NCI-H146 treated with DMSO at 0.1 percent for 48 hours (cell line): ENCODE data around the gene RPL26.
A peak's percentile ranks its signal among the peaks of the same experiment; 100 is the strongest.

Source experiments
- DNase-seq: peaks from one replicate; lab custom pipeline; 2025; ENCODE audit not compliant: unreplicated experiment; lab: John Stamatoyannopoulos, UW

The RPL26 gene

GRCh38 chr17:8383143-8383822 is at the start of gene RPL26:
RPL26 (minus strand) TSS chr17:8383193; CDS start chr17:8382310, 883 bp downstream.
- peak; percentile 97 for DNase-seq

DNA sequence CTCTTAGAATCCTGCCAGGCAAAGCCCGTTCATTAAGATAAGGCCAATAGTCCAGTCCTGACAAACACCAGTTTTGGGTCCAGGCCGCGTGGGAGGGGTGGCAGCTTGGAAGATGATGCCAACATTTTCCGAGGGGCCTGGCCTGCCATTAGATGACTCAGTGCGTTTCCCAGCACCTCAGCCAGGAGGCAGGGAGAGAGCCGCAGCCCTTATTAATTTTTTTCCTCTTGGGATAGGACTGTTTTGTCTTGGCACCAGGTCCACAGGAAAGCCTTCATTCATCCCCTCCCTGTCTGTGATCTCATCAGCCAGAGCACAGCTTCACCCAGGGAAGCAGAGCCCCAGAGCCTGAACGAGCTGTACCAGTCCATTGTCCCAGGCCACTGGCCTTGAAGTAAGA is 48.0 kb upstream of the RPL26 start:
- no peak for DNase-seq

- no peak for DNase-seq
Observed at GRCh38 chr17:8426802-8427201, 43.8 kb upstream of the RPL26 start.

DNA sequence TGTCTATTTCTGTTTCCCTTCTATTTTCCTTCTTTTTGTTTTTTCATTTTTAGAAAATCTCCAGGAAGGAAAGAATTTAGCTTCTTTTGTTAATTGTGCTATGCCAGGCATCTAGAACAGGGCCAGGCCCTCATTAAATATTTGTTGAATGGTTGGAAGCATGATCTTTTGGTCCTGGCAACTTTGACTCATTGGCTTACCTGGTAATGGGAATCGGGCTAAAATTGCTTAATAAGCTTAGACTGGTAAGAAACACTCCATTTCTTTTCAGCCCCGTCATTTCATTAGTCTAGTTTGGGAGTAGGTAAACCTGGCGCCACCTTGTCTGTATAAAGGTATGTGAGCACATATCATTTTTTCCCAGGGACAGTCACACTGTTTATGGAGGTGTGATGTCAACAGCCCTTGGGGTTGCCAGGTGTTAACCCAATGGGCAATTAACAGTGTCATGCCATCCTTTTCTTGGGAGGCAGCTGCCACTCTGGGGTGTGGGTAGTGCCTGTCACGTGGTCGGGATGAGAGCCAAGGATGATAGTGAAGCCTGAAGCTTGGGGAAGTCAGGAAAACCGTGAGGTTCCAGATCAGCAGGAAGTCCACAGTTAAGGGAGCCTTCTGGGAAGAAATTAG is 43.2 kb upstream of the RPL26 start:
- no peak for DNase-seq

DNA sequence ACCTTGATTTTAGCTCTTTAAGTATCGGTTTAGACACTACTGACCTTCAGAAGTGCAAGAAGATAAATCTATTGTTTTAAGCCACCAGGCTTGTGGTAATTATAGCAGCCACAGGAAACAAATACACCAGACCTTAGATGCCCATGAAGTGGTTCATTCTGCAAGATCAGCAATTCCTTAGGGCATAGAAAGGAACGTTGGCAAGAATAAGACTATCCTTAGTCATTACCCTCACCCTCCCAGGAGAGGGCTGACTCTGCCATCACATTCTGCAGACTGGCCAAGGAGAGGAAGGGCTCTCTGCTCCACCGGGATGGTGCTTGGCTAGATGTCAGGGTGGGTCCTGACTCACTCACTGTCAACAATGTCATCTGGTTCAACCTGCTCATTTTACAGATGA is 38.6 kb upstream of the RPL26 start:
- DNase-seq, result no peak

DNA sequence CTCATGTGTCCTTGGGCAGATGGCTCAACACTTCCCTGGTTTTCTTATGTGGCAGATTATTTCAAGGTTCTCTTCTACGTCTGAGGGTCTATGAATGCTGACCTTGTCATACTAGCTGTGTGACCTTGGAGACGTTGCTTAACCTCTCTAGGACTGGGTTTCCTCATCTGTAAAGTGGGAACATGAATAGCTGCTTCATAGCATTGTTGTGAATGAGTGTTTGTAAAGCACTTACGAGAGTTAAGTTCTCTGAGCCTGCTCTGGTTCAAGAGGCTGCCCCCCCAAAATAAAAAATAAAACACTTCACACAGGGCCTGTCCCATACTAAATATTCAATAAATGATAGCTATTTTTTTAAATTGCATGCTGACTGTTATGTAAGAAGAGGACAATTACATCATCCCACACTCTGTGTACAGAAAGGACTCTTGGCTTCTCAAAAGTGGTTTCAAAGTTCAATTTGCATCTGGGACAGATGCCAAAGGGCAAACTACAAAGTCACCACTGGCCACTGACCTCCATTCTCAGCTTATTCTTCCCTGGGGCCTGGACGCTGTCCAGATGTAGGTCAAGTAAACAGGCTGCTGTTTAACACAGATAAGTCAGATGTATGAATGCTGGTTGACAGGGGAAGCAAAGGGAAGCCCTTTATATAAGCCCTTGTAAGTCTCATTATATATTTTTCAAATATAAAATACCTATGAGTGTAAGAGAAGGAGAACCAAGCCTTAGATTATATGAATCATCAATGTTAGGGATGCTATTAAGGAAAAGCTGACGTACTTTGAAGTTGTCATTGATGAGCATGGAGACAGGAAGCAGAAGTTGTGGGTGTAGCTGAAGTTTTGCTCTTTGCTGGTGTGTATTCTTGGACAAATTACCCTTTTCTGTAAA is 37.3 kb upstream of the RPL26 start:
- DNase-seq, result no peak

- DNase-seq, result no peak
Observed at GRCh38 chr17:8419305-8419704, 36.3 kb upstream of the RPL26 start.

- no peak for DNase-seq
Observed at GRCh38 chr17:8418471-8418870, 35.5 kb upstream of the RPL26 start.

- no peak for DNase-seq
Observed at GRCh38 chr17:8417806-8418205, 34.8 kb upstream of the RPL26 start.

DNA sequence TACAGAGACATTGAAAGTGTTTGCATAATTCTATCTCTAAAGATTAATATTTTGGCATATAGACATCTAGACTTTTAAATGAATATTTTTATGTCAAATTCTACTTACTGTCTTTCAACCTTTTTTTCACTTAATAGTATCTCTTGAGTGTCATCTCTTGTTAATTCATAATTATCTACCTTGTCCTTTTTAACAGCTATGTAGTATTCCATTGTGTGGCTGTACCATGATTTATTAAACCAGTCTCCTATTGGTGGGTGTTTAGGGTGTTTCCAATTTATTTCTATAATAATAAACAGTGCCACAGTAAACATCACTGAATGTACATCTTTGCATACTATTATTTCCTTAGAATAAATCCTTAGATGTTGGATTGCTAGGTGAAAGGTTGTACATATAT is 30.9 kb upstream of the RPL26 start:
- DNase-seq, result no peak

DNA sequence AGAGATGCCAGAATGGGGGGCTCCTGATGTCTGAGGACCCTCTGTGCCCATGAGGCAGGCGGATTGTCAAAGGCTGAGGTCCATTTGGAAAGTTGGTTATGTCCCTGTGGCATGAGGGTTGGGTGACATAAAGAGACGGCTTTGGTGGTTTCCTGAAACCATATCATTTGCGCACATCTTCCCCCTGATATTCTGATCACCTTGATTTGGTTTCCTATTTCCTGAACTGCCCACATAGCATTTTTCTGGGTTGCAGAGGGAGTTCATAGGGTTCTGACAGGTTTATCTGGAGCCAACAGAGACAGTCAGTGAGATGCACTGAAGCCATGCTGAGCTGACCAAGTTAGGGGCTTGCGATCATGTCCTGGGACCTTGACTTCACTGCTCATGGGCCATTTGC is 30.3 kb upstream of the RPL26 start:
- no peak for DNase-seq

DNA sequence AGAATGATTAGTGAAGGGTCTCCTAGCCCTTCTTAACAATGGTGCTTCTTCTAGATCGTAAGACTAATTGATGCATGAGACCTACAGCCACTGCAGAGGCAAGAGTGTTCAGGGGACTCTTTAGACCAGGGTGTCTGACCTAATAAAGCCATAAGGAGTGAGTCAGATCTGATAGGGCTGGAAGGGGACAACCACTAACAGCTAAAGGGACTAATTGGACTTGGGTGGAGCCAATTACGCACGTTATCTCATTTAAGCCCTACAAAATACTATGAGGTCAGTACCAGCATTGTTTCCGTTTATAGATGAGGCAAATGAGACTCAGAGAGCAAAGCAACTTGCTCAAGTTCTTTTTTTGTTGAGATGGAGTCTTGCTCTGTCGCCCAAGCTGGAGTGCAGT is 29.1 kb upstream of the RPL26 start:
- DNase-seq, result no peak

DNA sequence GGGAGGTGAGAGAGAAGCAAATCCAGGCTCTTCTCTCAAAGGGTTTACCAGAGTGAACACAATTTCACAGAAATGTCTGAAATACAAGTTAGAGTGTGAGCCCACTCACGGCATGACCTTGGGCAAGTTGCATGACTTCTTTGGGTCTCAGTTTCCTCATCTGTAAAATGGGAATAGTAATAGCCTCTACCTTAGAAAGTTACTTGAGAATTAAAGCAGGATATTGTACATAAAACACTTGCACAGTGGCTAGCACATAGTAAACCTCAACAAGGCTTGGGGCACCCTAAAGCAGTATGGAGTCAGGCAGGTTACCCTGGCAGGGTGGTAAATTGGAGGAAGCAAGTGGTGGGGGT is 27.9 kb upstream of the RPL26 start:
- DNase-seq, result no peak

- DNase-seq, result peak; percentile 77
Observed at GRCh38 chr17:8409966-8410882, 27.2 kb upstream of the RPL26 start.

DNA sequence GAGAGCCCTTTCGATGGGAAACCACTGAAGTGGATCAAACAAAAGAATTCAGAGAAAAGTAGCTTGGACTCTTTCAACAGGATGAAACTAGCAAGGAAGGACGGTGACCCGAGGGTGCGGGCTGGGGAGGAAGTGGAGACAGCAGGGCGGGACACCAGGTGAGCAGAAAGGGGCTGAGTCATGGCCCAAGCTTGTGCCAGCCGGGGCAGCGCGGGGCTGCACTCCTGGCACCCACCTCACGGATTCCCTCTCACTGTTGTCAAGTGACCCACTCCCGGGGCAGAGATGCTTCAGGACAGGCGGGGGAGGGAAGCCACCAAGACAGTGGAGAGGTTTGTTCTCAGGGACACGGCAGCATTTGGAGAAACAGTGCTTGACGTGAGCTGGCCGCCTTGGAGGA is 25.4 kb upstream of the RPL26 start:
- no peak for DNase-seq

GRCh38 chr17:8406174-8406573 is 23.2 kb upstream of the RPL26 start:
- DNase-seq, result no peak

DNA sequence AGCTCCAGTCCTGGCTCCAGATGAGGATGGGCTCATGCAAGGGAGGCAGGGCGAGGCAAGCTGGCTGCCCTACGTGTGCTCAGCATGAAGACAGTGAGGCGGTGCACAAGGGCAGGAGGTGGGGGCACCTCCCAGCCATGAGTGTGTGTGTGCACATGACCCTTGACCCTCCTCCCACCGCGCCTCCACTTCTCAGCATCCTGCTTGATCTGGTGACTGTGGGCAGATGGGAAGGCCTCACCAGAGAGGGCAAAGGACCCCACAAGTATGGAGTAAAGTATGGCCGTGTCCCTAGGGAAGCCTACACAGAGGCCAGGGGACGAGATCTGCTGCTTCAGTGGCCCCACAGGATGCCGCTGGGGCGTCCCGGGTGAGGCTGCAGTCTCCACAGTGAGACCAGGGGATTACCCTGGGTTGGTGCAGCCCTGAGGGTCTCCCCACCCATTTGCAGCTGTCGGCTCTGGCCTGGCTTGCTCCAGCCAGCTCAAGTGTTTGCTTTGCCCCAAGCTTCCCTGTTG is 22.6 kb upstream of the RPL26 start:
- DNase-seq, result no peak

GRCh38 chr17:8402921-8403536 is 20.0 kb upstream of the RPL26 start:
- DNase-seq, result no peak

- DNase-seq, result no peak
Observed at GRCh38 chr17:8401107-8401506, 18.1 kb upstream of the RPL26 start.

DNA sequence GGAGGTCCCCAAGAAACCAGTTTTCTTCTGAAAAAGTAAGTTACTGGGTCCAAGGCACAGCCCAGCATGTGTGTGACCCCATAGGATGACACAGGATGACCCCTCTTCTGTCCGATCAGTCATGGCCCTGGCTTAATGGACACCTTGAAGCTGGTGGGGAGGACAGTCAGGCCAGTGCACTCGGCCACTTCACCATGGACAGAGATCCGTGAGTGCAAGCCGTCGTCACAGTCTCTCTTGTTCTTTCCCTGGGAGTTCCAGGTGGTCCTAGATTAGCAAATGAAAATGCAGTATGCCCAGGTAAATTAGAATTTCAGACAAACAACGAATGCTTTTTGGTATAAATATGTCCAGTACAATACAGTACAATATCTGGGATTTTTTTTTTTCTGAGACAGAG is 16.0 kb upstream of the RPL26 start:
- DNase-seq, result no peak
